ENCODE results near the gene TMEM259. TPM values are rescaled to one million over a fixed set of nuclear protein-coding genes. Genes with fewer than 3 reads are reported as not detected.

TMEM259 gene
- total RNA-seq, 1 experiment from 2014 or later: 202 TPM

- Histone ChIP-seq H3K4me2 (ENCODE audit: low read length) (no peak overlapping the region), H3K4me1 (ENCODE audit: control insufficient read depth in 1 of 2, insufficient read depth in 2 of 2, low read length in 2 of 2) (no peaks in the 10 kb centered on the region), H3K27me3 (ENCODE audit: insufficient read depth, low read length) (no peaks in the 10 kb centered on the region), H3K4me3 (replicated peaks in 1 of 2; ENCODE audit: low read depth in 1 of 2, low read length in 2 of 2) (no peak overlapping the region), H3K36me3 (ENCODE audit: control insufficient read depth in 1 of 2, insufficient read depth in 2 of 2, low read length in 2 of 2) (peaks cover 0 to 4% of the 10 kb centered on the region in 2 experiments; a peak in 2 of 4 replicates), H3K9me2 (ENCODE audit: insufficient read depth) (no peaks in the 10 kb centered on the region), H3K9me3 (ENCODE audit: control insufficient read depth in 1 of 2, insufficient read depth in 1 of 2, low read depth in 1 of 2, low read length in 2 of 2) (no peaks in the 10 kb centered on the region), H2AFZ (ENCODE audit: low read depth, low read length, poor library complexity, severe bottlenecking) (no peak overlapping the region), H4K20me1 (ENCODE audit: insufficient read depth) (no peaks in the 10 kb centered on the region; the same call in 1 of the 2 replicates), H3K9ac (ENCODE audit: low read length) (no peak overlapping the region), H3K79me2 (ENCODE audit: insufficient read depth, low read length) (peaks cover 6% of the 10 kb centered on the region; the same call in 1 of the 2 replicates), H3K27ac (ENCODE audit: low read depth, low read length) (no peak overlapping the region)
- BruUV-seq (replicated peaks): no TSS peak
- no peak for DNase-seq (ENCODE audit: low read depth, low spot score)
- TF ChIP-seq ZNF274 (IDR thresholded peaks at IDR 0.05; ENCODE audit: low read depth, low read length) (no peak), RAD21 (IDR thresholded peaks at IDR 0.05; ENCODE audit: low read depth) (no peak), EZH2 (IDR thresholded peaks at IDR 0.05) (no peak), ZFX (IDR thresholded peaks at IDR 0.05) (no peak), REST (IDR thresholded peaks at IDR 0.05; ENCODE audit: low read depth) (no peak), ZBTB33 (IDR thresholded peaks at IDR 0.05; ENCODE audit: extremely low read depth, insufficient replicate concordance, low read length) (no peak)
- POLR2A ChIA-PET: no interaction called here
- peak; percentile 13; the same call in 1 of the 2 replicates for ATAC-seq
- intact Hi-C loops (cut with micrococcal nuclease): no loop called here
- CTCF ChIA-PET: interaction anchor here (0.6 kb wide), 1 partner anchor 56 kb away, joined by 3 read pairs; no protein-coding TSS in a partner anchor
- RAD21 ChIA-PET (ENCODE audit: low non-redundant PET in 1 of 2, low total read pairs in 2 of 2, uncharacterized antibody in 2 of 2, unreplicated experiment in 2 of 2): no interaction called here
Observed at GRCh38 chr19:1008268-1009040, 12.5 kb downstream of the TMEM259 start.

Measured in HCT116 (cell line).